Kidney epithelial cell (primary cell): ENCODE data around the gene ARHGAP6. TPM values are rescaled to one million over a fixed set of nuclear protein-coding genes. Genes with fewer than 3 reads are reported as not detected.

Experiments used
- DNase-seq: peaks from one replicate; pipeline ENCODE4 v3.0.0-alpha.2; 2010; ENCODE audit warnings: low read depth
- H3K27me3 ChIP-seq: 2 replicates; pipeline ENCODE4 v1.6.0; 2011; ENCODE audit warnings: low read length; ENCODE audit not compliant: control insufficient read depth, insufficient read depth
- H3K36me3 ChIP-seq: 2 replicates; pipeline ENCODE4 v1.5.1; 2011; ENCODE audit warnings: low read length; ENCODE audit not compliant: control insufficient read depth, insufficient read depth
- H3K4me3 ChIP-seq: 2 replicates; pipeline ENCODE4 v1.5.1; 2011; ENCODE audit warnings: low read depth, mild to moderate bottlenecking, control low read depth, low read length
- total RNA-seq: library from RNA; depleted of rRNA; stranded (reverse); fragments of >200 nt; gene quantifications from 2 replicates; pipeline ENCODE4 v1.2.3, GENCODE V29; 2015
- TF ChIP-seq, protein P1 (sequence below): IDR thresholded peaks from 2 replicates; pipeline ENCODE4 v1.5.1; 2011; ENCODE audit warnings: mild to moderate bottlenecking, moderate library complexity, low read length, control low read depth, inconsistent platforms; ENCODE audit not compliant: insufficient read depth, poor library complexity, severe bottlenecking

ARHGAP6 gene
- total RNA-seq, 1 donor from 2014 or later: 1.7 TPM

DNA sequence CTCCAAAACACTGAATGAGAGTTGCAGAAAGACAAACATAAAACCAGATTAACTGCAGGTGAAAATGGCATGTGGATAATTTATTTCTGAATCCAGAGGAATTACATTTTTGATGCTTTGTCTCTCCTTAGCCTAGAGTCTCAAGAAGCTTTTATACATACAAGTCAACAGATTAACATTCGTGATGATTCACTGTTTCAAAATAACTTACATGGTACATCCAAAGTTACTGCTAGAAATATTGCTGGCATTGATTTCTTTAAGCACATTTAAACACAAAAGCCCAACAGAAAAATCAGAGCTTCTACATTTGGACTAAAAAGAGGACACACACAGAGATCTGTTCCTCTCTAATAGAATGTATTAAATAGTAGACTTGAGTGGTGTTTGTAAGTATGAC, 266.9 kb downstream of the ARHGAP6 start:
- H3K36me3 ChIP-seq: no peaks in the 10 kb centered on the region
- no peak overlapping the region for H3K4me3 ChIP-seq
- TF ChIP-seq, protein P1, sequence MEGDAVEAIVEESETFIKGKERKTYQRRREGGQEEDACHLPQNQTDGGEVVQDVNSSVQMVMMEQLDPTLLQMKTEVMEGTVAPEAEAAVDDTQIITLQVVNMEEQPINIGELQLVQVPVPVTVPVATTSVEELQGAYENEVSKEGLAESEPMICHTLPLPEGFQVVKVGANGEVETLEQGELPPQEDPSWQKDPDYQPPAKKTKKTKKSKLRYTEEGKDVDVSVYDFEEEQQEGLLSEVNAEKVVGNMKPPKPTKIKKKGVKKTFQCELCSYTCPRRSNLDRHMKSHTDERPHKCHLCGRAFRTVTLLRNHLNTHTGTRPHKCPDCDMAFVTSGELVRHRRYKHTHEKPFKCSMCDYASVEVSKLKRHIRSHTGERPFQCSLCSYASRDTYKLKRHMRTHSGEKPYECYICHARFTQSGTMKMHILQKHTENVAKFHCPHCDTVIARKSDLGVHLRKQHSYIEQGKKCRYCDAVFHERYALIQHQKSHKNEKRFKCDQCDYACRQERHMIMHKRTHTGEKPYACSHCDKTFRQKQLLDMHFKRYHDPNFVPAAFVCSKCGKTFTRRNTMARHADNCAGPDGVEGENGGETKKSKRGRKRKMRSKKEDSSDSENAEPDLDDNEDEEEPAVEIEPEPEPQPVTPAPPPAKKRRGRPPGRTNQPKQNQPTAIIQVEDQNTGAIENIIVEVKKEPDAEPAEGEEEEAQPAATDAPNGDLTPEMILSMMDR: no peak
- DNase-seq: no peak
- H3K27me3 ChIP-seq: no peaks in the 10 kb centered on the region

DNA sequence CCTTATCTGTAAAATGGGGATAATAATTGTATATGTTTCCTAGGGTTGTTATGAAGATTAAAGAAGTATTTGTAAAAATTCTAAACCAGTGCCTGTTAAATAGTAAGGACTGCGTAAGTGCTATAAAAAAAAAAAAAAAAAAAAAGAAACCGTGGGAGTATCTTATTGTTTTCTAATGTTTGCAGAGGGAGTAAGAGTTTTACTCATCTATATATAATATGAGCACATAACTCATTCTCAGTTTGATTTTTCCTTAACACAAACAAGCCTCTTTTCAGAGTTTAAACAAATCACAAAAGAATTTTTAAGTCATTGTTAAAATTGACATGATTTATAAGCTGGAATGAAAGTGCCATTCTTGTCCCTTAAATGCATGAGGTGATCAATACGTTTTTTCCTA, 267.6 kb downstream of the ARHGAP6 start:
- no peak for DNase-seq
- Histone ChIP-seq H3K27me3 (no peaks in the 10 kb centered on the region), H3K4me3 (no peak overlapping the region), H3K36me3 (no peaks in the 10 kb centered on the region)
- TF ChIP-seq, protein P1: no peak

DNA sequence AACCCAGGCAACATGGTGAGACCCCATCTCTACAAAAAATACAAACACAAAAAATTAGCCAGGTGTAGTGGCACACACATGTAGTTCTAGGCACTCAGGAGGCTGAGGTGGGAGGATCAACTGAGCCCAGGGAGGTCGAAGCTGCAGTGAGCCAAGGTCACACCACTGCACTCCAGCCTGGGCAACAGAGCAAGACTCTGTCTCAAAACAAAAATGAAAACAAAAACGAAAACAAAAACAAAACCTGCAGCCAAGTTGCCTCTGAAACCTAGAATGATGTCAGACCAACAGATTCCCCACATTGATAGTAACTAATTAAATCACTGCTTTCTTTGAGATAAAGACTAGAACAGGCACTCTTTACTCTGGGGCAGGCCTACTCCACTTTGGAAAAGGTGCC, 268.0 kb downstream of the ARHGAP6 start:
- TF ChIP-seq, protein P1: no peak
- no peak for DNase-seq
- Histone ChIP-seq H3K36me3 (no peaks in the 10 kb centered on the region), H3K27me3 (no peaks in the 10 kb centered on the region), H3K4me3 (no peak overlapping the region)

DNA sequence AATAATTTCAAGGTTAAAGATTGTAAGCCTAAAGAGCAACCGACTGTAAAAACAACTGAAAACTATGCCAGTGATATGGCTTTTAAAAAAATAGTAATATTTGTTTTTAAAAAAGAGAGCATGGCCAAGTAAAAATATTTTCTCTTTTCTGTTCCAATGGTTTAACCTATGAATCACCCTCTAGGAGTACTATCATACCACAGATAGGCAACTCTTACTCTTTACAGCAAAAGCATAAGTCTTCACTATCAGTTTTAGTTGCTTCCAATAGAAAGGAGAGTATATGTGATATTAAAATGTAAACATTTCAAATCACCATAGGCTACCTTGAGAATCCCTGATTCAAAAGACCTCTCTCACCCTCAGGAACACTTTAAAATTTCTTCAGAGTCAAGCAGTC, 269.9 kb downstream of the ARHGAP6 start:
- no peaks in the 10 kb centered on the region for H3K36me3 ChIP-seq
- DNase-seq: no peak
- TF ChIP-seq, protein P1: no peak
- H3K4me3 ChIP-seq: no peak overlapping the region
- H3K27me3 ChIP-seq: no peaks in the 10 kb centered on the region

DNA sequence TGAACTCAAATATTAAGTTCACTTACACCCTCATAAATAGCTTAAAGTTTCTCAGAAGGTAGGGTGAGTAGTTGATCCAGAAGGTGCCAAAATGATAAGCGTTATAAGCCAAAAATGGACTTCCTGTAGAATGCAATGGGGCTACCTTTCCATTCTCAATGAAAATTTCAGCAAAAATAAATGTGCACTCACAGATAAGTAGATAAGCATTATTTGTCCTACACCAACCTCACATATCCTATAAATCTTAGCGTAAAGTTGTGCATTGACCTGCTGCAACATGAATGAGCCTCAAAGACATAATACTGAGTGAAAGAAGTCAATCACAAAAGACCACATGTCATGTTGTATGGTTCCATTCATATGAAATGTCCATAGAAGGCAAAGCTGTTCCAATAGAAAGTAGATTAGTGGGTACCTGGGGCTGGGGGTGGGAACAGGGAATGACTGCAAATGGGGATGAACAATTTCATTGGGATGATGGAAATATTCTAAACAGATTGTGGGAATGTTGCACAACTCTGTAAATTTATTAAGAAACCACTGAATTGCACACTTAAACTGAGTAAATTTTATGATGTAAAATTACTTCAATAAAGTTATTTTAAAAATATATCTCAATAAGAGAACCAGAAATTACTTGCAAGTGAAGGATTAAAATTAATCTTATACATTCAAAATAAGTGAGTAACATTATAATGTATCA, 271.6 kb downstream of the ARHGAP6 start:
- TF ChIP-seq, protein P1: no peak
- no peaks in the 10 kb centered on the region for H3K27me3 ChIP-seq
- no peak overlapping the region for H3K4me3 ChIP-seq
- DNase-seq: no peak
- H3K36me3 ChIP-seq: no peaks in the 10 kb centered on the region

DNA sequence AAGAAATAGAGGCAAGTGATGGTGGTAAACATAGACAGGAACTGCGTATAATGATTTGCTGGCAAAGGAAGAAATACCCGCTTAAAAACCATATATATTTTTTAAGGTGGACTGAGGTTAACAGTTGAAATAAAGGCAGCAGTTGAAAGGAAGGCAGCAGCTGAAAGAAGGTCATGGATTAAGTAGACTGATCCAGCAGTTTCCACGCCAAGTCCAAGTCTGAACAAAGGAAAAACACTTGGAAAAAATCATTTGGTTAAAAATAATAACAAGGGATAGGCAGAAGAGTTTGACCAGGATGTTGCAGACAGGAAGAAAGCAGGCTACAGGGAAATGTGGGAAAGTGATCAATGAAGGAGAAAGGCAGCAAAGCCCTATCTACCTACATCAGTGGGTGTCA, 278.9 kb downstream of the ARHGAP6 start:
- TF ChIP-seq, protein P1: no peak
- Histone ChIP-seq H3K27me3 (no peaks in the 10 kb centered on the region), H3K36me3 (no peaks in the 10 kb centered on the region), H3K4me3 (no peak overlapping the region)
- no peak for DNase-seq
